GM12874 (cell line): Measurements from ENCODE around the gene MESP2.

ENCODE experiments used
- TF ChIP-seq, protein P1 (sequence below): IDR thresholded peaks from 2 replicates; pipeline ENCODE4 v1.5.1; 2011; ENCODE audit warnings: low read depth, mild to moderate bottlenecking, control low read depth, low read length, moderate library complexity; ENCODE audit not compliant: insufficient read depth

Gene MESP2

DNA sequence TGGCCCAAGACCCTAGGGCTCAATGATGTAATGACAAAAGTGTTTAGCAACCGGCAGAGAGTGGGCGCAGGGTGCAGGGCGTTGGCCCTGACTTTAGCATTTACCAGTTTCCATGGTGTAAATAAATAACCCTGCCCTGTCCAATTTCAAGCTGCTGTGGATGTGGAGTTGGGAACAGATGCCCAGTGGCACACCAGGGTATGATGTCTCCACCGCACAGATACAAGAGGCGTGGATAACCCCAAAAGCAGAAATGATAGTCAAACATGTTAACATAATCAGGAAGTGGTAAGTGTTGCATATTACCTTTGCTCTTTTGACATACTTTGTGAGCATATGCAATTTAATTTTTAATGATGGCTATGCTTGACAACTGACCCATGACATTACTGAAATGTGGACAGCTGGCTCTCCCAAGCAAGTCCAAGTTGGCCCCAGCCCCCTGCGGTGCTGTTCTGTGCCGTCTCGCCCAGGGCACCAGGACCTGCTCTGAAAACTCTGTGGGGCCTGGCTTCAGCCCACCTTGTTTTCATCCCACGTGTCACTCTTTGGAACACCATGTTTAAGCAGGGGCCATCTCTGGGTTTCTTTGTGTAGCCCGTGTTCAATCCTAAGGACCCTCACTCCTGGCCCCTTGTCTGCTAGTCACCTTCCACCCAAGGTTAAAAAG lies 49.3 kb downstream of the MESP2 start:
- TF ChIP-seq, protein P1, sequence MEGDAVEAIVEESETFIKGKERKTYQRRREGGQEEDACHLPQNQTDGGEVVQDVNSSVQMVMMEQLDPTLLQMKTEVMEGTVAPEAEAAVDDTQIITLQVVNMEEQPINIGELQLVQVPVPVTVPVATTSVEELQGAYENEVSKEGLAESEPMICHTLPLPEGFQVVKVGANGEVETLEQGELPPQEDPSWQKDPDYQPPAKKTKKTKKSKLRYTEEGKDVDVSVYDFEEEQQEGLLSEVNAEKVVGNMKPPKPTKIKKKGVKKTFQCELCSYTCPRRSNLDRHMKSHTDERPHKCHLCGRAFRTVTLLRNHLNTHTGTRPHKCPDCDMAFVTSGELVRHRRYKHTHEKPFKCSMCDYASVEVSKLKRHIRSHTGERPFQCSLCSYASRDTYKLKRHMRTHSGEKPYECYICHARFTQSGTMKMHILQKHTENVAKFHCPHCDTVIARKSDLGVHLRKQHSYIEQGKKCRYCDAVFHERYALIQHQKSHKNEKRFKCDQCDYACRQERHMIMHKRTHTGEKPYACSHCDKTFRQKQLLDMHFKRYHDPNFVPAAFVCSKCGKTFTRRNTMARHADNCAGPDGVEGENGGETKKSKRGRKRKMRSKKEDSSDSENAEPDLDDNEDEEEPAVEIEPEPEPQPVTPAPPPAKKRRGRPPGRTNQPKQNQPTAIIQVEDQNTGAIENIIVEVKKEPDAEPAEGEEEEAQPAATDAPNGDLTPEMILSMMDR, result no peak

- TF ChIP-seq, protein P1, result no peak
These were observed 50.8 kb downstream of the MESP2 start for GRCh38 chr15:89826671-89827655.

- TF ChIP-seq, protein P1, result no peak
These were observed 51.7 kb downstream of the MESP2 start for GRCh38 chr15:89827829-89828228.
